Stimulated activated CD4-positive, alpha-beta T cell treated with anti-CD3 and anti-CD28 coated beads, Interleukin-2, amount 100 ng/mL, for 4 hours (primary cell): ENCODE data around the gene PIAS1.
"Not testable (repeated sequence)": the region's sequence is repeated elsewhere in the genome, so short reads cannot be mapped to it uniquely, and the experiment has no call there.

ENCODE experiments used
- DNase-seq: peaks from one replicate; pipeline ENCODE4 v3.0.0-alpha.2; 2020; ENCODE audit warnings: low read depth

Gene PIAS1

DNA sequence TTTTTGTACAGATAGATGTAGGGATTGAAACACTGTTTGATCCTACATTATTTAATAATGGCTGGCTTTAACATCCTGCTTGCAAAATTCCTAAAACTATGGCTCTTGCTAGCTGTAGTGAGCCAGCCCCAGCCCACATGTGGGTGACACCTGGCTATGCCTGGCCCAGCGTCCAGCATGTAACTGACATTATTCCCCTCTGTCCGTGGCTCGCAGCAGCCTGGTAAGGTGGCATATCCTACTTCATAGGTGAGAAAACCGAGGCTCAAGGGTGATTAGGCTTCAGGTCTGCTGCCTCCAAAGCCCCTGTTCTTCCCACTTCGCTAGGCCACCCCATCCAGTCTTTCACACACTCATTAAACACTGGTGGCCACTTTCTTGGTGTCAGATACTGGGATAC lies 149.4 kb downstream of the PIAS1 start:
- DNase-seq, result no peak

DNA sequence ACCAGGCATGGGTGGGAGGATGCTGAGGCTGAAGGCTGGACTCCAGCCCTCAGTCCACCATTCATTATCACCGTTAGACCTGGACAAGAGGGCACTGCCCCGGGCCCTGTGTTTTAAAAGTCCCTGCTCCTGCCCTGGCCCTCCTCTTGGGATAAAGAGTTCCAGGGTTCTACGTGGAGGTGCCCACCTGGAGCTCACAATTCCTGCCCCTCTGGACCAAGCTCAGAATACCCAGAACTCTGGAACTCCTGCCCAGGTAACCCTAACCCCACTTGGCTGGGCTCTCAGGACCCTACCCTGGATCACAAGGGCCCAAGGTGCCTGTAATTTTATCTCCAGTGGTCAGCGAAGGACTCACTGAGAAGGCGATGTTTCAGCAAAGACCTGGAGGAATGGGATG lies 149.8 kb downstream of the PIAS1 start:
- no peak for DNase-seq

DNA sequence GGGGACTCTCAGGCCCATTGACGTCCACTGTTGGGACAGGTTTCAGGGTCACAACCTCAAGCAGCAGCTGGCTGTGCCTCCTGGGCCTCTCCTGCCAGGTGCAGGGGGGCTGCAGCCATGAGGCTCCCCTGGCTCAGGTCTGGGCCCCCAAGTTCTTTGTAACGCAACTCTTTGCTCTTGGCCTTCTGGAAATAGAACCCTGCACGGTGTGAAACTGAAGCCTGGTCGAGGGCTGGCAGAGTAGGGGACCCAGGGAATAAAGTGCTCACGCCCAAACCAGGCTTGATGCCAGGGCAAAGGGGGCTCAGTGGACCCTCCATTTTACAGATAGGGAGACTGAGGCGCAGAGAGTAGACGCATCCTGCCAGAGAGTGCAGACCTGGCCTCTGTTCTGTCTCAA lies 150.2 kb downstream of the PIAS1 start:
- DNase-seq, result no peak

DNA sequence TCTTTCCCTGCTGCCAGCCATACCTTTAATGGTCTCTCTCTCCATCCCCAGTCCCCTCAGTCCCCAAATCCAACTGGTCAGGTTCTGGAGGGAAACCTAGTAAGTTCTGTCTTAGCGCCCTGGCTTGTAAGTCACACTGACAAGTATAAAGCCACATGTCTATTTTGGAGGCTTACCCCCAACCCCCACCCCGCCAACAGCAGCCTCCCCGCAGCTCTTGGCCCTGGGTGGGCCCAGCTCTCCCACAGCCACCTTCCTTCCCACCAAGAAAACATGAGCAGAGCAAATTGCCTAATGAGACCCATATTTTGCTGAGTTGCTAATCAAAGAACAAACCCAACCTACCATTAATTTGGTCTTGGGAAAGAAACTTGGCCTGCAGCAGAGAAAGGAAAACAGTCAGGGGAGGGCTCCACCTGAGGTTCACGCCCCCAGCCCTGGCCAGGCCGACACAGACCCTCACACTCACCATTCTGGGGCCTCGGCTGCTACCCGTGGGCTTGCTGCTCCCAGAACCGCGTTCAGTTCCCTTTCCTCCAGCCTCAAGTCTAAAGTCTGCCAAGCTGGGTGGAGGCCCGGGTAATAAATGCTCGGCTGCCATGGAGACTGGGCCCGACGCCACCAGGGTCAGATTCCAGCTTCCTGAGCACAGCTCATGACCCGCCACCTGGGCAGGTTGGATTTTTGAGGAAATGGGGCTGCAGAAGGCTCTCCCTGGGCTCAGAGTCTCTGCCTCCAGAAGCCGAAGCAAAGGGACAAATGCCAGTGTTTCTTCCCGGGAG lies 150.9 kb downstream of the PIAS1 start, which contains the start of gene CALML4:
Gene CALML4, minus strand, starts transcription at position 557 of the 782 bp plus-strand sequence. Its CDS starts 85 bp downstream, at position 472.
- no peak for DNase-seq

DNA sequence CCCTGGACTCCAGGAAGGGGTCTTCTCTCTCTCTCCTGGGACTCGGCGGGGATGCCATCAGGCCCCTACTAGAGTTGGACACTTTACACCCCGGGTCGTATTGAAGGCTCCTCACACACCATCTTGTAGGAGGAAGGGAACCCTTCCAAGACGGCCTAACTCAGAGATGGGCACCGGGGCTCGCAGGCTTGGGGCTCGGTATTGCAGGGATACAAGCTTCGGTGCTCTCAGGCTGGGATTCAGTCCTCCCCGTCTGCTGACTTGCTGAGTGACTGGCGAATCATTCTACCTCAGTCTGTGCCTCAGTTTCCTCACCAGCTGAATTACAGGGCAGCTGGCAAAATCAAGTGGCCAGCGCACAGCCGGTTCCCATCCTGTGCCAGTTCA lies 151.4 kb downstream of the PIAS1 start:
- no peak for DNase-seq

DNA sequence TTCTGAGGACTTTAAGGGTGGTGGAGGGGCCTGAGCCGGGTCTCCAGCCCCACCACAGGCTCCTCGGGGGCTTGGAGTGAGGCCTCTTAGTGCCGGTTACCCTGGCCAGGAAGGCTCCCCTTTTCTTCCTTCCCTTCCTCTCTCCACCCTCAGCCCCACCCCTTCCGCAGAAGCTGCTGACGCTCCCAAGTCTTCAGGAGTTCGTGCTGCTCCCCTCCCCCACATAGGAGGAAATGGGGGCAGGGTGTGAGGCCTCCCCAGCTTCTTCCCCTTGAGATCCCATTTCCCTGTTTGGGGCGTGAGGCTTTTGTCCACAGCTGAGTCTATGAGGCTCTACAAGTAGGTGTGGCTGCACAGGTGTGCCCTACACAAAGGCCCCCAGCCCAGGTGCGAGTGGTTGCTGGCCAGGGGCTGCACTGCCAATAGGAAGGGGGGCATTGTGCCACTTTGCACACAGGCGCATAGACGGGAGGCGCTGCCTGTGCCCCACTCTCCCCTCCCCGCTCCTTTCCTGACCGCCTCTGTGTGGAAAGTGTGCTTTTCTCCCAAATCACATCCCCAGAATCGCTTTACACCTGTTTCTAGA lies 151.9 kb downstream of the PIAS1 start:
- DNase-seq, result no peak

DNA sequence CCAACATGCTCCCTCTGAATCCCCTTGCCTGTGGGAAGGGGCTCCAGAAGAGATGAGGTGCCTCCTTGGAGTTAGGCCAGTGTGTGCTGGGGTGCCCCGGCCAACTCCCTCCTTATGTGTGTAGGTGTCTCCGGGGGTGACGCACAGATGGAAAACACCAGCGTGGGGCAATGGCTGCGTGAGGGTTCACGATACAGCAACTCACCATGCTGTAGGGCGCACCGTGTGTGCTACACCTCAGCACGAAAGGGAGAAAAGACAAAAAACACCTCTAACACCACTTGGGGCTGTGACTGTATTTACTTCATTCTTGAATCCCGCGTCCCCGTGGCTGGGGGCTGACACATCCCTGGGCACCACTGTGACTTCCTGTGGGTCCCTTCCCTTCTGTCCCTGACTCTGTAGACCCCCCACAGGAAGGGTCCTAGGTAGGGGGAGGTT lies 152.6 kb downstream of the PIAS1 start:
- no peak for DNase-seq

DNA sequence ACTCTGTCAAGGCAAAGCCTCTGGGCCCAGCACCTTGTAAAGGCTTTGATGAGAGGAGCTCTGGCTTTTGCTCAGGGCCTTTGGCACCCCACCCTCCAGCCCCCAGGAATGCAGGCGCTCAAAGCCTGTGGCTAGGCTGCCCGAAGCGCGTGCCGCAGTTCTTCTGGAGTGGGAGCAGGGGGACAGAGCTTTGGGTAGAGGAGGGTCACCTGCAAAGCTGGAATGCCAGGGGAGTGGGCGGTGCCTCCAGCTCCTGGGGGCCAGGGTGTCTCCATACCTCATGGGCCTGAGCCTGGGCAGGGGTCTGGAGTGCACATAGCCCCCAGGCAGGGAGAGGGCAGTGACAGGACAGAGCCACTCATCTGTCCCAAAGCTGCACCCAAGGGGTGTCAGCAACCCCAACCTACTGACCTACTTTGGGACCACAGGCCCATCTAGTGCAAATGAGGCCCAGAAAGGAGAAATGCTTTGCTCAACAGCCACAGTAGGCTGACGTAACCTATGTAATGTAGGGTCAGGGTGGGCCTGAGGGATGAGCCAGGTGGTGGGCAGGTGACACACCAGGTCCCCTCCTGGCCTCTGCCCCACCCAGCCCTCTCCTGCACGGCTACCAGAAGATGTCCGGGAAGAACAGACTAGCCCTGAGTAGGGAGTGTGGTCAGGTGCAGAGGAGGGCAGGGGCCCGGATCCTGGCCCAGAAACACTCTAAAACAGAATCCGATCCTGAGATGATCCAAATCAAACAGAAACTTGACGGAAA lies 153.2 kb downstream of the PIAS1 start:
- DNase-seq, result no peak

DNA sequence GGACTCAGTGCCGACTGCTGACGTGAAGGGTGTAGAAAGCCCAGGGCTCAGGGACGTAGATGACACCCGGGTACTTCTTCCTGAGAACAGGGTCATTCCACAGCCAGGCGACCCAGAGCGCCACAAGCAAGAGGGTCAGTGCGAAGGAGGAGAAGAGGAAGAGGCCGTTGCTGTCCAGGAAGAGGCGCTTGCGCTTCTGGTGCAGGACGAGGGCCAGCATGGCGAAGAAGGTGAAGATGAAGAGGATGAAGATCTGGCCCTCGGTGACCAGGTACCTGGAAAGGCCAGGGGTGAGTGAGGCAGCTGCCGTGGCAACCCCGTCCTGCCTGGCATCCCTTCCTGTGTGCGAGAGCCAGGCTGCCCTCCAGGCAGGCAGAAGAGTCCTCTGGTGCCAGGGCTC lies 154.0 kb downstream of the PIAS1 start:
- no peak for DNase-seq

DNA sequence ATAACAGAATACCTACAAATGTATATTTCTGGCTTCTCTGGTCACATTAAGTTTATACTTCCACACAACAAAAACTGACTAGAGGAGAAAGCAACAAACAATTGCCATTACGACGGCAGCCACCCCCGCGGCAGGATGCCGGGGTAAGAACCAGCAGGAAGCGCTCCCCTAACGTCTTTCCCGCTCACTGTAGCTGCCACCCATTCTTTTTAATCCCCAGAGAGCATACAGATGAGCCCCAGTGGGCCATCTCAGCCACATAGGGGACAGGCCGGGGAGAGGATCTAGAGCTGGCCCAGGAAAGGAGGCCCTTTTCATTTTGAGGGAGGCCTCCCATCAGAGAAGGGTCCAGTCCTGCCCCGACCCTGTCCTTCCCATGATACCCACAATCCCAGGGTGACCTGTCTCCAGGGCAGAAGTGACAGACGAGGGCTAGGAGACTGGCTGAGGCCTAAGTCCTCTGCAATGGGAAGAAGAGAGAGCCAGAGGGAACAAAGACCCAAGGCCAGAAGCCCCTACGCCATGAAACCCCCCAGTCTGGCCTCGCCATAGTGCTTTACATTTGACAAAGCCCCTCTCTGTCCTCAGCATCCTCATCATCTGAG lies 154.6 kb downstream of the PIAS1 start:
- no peak for DNase-seq

DNA sequence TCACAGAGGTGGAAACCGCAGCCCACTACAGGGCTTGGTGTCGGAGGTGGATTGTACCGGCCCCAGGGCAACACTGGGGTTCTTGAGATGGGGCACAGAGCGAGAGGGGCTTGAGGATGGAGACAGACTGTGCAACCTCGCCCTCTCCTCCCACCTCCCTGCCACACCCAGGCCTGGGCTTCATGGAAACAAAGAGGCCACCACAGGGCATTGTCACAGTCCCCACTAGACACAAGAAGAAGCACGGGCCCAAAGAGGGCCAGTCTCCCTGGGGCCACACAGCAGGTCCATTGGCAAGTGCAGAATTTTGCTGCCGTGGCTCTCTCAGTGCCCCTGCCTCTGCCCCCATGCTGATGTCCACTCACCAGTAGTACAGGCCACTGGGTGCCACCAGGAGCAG lies 155.2 kb downstream of the PIAS1 start:
- DNase-seq, result no peak

DNA sequence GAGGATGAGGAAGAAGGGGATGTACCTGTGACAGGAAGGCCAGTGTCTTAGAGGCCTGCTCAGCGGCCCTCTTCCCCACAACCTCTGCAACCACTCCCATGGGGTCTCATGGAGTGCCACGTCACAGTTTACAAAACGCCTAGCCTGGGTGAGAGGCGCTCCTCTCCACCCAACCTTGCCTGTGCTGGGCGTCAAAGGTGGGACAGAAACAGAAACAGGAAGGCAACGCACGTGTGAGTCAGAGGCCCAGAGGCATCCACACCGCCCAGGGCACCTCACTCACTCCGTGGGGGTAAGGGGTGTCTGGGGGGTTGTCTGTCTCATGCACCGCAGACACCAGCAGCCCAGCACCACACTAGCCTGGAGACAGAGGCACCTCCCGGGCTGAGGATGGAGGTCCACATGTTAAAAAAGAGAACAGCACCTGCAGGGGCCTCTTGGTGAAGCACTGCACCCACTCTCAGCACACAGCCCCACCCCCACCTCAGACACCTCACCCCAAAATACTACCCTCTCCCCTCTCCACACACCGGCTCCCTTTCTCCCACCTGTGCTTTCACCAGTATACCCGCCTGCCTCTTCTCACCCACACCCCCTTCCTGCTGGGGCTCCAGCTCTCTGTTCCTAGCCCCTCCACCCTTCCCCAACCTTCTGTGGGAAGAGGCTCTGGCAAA lies 155.8 kb downstream of the PIAS1 start:
- peak; percentile 35 for DNase-seq

DNA sequence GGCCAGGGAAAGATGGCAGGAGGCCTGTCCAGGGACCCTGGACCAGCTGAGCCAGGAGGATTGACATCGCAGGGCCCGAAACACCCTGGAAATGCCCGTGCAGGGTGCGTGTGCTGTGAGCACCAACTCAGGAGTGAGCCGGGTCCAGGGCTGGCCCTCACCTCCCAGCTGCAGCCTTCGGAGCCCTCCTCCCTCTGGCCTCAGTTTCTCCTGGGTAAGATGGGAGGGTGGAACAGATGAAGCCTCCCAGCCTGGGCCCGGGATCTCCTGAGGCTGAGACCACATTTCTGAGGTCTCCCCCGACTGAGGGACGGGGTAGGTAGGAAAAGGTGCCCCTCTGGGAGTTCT lies 156.3 kb downstream of the PIAS1 start:
- DNase-seq, result no peak

DNA sequence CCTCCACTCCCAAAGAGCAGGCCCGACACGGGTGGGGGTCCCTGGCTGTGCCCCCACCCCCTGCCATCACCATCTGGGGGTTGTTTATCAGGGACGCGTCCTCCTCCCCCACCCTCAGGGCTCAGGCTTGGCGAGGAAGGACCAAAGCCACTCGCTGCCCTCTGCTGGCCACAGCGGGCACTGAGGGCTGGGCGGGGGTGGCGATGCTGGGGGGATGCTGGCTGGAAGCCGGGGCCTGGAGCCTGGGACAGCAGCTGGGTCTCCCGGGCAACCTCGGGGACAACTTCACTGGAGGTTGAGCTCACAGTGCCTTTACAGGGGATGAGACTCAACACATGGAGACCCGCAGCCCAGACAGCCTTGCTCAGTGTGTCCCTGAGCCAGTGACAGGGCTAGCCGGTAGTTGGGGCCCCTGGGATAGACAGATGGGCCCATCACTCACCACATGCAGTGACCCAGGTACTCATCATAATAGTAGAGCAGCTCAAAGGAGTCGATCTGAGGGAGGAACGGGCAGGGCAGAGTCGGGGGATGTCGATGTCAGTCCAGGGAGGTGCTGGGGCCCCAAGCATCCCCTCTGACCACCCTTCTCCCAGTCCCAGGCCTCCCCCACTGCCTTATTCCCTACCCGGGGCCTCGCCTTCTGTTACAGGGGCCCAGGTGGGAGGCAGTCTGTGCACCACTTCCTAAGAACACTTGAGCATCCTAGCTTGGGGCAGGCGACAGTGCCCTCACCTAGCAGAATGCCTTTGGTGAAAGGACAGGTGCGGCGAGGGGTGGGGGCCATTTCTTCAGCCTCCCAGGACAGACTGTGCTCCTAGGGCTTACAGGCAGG lies 156.9 kb downstream of the PIAS1 start:
- DNase-seq, result peak; percentile 22

DNA sequence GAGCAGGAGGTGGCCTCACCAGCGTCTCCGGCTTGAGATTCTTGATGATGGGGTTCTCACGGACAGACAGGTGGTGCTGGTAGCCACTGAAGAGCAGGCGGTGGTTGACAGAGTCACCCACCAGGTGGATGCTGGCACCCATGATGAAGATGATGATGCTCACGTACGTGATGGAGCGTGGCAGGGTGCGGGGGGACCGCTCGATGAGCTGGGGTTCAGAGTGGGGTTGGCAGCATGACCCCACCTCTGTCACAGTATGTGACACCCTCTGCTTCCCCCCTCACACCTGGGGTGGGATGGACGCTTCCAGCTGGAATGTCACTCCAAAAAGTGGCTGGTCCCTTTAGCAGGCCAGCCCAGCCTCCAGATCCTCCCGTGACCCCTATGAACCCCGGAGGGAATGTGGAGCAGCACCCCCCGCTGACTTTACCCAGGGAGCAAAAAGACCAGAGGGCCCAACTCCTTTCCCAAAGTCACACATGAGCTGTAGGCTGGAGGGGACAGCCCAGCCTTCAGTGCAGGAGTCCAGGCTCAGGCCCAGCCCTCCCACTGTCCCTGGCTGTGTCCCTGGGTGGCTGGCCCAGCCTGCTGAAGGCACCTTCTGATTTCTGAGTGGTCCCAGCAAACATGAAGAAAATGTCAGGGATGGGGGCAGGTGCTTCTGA lies 157.7 kb downstream of the PIAS1 start:
- no peak for DNase-seq

DNA sequence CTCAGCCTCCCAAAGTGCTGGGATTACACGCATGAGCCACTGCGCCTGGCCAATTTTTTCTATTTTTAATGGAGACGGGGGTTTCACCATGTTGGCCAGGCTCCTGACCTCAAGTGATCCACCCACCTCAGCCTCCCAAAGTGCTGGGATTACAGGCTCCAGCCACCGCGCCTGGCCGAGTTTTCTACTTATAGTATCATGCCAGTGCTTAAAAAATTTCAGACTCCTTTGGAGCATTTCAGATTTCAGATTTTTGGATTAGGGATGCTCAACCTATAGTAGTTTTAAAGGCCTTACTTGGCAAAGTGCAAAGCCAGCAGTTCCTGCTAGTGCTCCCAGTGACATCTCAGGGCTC lies 159.4 kb downstream of the PIAS1 start:
- not testable (repeated sequence) for DNase-seq

DNA sequence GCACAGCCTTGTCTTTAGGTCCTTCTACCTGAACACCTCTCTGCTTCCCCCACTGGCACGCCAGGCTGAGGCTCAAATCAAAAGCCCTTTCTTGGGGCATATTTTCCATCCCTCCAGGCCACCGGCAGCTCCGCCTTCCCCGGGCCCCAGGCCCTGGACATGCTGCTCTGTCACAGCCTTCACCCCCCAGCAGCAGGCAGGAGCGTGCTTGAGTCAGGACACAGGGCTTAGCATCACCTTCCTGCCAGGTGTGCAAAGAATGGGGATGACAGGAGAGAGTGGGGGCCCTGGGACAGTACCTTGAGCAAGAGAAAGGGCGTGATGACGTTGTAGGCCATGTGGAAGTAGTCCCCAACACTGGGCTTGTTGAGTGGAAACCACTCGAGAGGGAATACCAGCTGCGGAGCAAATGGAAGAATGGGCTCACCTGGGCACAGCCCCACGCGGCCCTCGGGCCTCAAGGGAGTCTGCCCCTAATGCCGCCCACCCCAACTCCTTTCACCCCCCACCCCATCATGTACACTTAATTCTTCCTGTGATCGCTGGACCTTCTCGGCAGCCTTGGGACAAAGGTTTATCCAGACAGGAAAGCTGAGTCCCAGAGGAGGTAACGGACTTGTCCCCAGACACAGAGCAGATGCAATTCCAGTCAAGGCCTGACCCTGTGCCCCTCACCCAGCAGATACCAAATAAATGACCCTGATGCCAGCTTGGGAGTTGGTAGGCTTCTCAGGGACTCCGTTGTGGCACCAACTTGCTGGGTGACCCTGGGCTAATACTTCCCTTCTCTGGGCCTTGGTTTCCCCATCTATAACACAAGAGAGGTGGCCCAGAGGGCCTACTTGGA lies 160.1 kb downstream of the PIAS1 start:
- no peak for DNase-seq

DNA sequence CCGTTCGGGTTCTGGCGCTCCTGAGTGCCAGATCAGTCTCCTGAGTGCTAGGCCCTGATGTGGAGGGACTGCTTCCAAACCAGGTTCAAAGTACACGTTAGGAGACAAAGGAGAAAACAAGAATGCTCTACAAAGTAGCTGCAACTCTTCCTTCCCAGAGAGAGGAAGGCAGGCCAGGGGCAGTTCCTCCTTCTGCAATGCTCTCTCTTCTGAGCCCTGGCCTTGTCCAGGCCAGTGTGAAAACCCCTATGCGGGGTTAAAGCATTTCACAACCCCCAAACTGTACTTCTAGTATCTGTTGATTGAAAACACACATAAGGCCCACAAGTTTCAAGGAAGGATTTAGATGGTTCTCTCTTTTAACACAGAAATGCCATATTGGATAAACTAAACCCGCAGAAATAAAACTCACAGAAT lies 160.7 kb downstream of the PIAS1 start:
- DNase-seq, result no peak

DNA sequence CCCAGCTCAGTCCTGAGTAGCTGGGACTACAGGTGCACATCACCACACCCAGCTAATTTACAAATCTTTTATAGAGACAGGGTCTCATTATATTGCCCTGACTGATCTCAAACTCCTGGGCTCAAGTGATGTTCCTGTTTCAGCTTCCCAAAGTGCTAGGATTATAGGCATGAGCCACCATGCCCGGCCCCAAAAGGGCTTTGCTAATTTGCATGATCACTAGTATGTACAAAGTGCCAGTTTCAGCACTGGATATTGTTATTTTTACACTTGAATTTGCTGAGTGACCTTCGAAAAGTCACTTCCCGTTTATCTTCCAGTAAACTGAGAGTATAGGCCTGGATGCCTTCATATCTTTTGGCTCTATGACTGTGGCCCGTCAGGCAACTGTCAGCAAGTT lies 163.2 kb downstream of the PIAS1 start:
- DNase-seq, result no peak

DNA sequence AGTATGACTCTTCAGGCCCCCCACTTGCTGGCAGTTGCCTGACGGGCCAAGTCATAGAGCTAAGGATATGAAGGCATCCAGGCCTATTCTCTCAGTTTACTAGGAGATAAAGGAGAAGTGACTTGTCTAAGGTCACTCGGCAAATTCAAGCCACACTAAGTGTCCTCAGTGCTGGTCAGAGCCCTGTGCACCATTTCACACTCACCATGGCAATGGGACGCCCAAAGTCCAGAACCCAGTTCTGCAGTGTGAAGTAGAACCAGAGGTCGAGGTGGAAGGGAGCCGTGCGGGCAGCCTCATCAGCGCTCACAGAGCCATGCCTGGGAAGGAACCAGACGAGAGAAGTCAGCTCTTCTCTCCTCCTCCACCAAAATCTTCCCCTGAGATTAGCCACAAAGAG lies 164.2 kb downstream of the PIAS1 start:
- no peak for DNase-seq
